Right hindlimb (tissue), 1 donor: ENCODE results near the gene MSRB3.

Experiments
- DNase-seq: peaks from one replicate; pipeline ENCODE4 v3.0.0-alpha.2; 2018

MSRB3 gene

GRCh38 chr12:65501093-65501621 is 222.7 kb downstream of the MSRB3 start:
- peak; percentile 92 for DNase-seq

DNA sequence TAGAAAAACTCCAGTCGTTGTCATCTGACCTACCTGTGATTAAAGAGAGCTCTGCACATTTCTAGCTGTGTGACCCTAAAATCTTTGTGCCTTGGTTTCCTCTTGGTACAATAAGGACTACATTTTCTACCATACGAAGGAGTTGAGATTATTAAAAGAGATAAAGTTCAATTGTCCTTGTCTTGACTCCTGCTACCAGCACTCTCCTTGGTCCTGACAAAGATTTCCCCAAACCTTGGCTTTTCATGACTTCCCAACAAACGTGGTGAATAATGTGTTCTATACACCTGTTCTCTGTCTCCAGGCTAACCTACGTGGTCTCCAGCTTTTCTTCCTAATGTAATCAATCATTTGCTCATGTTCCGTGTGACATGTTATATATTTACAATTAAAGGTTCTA is 223.5 kb downstream of the MSRB3 start:
- no peak for DNase-seq

DNA sequence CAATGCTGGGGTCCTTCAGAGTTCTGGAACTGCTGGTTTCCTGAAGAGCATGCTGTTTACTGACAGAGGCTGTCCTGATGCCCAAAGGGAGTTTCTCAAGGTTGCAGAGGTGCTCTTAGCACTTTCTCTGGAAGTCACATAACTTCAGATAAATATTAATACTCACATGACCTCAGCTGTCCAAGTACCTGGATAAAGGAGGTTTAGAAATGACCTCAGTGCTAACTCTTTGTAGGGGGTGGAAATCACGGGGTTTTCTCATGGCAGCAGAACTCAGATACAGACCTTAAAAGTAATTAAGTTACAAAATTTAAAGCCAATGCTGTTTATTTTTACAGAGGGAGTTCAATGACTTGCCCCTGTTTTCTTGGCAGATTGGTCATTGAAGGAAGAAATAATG is 225.9 kb downstream of the MSRB3 start:
- no peak for DNase-seq

- no peak for DNase-seq
These were observed 227.1 kb downstream of the MSRB3 start for GRCh38 chr12:65505386-65506121.

DNA sequence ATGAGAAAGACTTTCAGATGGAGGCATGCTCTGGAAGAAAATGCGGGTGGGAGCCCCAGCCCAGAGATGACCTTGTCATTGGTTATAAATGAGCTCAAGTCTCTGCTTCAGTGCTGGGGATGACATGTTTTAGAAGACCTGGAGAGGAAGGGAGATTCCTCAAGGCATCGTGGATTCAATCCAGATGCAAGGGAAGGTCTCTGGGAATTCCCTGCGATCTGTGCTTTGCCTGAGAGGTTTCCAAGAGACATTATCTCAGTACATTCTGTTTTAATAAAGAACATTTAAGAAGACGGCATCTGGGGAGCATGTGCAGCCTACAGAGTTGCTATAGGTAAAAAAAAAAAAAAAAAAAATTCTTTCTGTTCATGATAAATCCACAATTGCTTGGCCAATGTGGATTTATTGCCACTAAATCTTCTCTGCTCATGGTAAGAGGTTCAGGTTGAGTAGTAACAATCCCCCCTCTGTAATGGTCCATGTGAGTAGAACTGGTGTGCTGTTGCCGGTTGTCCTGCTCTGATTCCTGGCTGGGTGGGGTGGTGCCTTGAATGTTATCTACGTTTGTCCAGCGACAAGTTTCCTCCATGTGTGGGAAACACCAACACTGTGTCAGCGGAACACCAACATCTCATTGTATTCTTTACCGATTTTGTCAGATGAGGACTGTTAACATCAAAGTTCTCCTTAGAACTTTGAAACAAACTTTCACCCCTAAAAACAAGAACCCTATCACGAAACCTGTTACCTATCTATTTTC is 230.0 kb downstream of the MSRB3 start:
- no peak for DNase-seq

DNA sequence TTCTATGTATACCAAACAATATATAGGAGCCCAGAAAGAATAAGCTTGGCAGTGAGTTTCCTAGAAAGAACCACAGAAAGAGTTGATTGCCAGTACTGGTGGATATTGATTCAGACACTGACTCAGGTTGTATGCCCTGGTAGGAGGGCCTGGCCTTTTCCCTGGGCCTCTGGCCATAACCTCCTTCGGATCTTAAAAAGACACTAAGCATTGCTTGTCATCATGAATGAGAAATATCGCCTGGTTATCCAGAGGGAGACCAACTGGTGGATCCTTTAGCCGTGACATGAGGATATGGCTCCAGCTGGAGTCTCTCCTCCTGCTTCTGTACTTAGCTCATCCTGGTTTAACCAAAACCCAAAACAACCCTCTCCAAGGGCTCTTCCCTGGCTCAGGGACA is 231.5 kb downstream of the MSRB3 start:
- no peak for DNase-seq

GRCh38 chr12:65510584-65511050 is 232.1 kb downstream of the MSRB3 start:
- DNase-seq, result peak; percentile 85

DNA sequence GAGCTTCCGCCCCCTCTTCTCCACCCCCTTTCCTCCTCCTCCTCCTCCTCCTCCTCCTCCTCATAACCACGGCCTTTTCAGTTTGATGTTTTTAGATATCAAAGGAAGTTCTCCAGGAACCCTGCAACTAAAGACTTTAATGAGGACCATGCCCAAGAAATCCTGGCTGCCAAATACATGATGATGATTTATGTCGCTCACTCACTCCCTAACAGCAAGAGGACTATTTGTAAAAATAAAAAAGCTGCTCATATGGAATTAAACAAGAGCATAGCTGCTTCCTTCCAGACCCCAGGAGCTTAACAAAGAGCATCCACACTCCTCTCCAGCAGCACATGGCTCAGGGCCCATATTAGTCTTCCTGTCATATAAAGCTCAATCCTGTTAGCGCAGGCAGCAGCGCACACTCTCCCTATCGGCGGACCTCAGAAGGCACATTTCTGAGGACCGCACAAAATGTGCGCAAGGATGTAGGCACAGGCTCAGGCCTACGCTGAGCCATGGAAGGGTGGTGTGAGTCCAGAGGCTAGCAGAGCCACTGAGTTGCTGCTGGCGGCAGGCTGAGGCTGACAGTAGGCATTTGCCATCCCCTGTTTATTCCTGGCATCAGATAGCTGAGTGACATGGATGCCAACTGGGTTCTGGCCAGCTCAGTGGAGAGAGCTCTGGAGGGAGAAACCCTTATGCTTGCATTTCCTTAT is 232.8 kb downstream of the MSRB3 start:
- DNase-seq, result peak; percentile 78

GRCh38 chr12:65511912-65512311 is 233.4 kb downstream of the MSRB3 start:
- DNase-seq, result no peak
